ENCODE results near the gene ACACA.

DNA sequence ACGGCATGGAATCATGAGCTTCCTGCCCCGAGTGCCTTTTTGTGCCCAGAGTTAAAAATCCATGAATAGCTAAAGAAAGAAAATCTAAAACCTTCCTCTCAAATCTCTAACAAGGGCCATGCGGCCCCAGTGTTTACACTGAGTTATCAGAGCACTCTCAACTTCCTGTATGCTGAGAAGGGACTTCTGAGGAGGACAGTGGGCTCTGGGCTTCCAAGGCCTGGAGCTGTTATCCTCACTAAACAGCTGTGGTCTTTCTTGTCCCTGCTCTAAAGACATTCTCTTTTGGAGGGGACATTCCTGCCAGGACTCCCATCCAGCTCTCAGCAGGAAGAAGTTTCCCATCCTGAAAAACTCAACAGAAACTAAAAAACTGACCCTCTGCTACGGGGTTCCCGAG is 322.3 kb downstream of the ACACA start:
- TF ChIP-seq, protein P1, sequence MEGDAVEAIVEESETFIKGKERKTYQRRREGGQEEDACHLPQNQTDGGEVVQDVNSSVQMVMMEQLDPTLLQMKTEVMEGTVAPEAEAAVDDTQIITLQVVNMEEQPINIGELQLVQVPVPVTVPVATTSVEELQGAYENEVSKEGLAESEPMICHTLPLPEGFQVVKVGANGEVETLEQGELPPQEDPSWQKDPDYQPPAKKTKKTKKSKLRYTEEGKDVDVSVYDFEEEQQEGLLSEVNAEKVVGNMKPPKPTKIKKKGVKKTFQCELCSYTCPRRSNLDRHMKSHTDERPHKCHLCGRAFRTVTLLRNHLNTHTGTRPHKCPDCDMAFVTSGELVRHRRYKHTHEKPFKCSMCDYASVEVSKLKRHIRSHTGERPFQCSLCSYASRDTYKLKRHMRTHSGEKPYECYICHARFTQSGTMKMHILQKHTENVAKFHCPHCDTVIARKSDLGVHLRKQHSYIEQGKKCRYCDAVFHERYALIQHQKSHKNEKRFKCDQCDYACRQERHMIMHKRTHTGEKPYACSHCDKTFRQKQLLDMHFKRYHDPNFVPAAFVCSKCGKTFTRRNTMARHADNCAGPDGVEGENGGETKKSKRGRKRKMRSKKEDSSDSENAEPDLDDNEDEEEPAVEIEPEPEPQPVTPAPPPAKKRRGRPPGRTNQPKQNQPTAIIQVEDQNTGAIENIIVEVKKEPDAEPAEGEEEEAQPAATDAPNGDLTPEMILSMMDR (conservative IDR thresholded peaks at IDR 0.05 in 1 of 2, IDR thresholded peaks at IDR 0.05 in 1 of 2; ENCODE audit: extremely low read depth in 1 of 2, insufficient read depth in 1 of 2, low read depth in 1 of 2, low read length in 2 of 2), result no peak
- TF ChIP-seq EZH2 (IDR thresholded peaks at IDR 0.05; ENCODE audit: borderline replicate concordance, low read length), result no peak
